ENCODE data around the gene RAB11A. TPM values are rescaled to one million over a fixed set of nuclear protein-coding genes. Genes with fewer than 3 reads are reported as not detected.

Gene RAB11A
- total RNA-seq, 1 experiment from 2014 or later, result 263 TPM

- H3K27ac ChIP-seq (ENCODE audit: low read length), result no peak overlapping the region
- no peaks in the 10 kb centered on the region for H3K27me3 ChIP-seq (ENCODE audit: control insufficient read depth, insufficient read depth, low read length)
- H3K9me3 ChIP-seq (ENCODE audit: control insufficient read depth, insufficient read depth, low read depth, low read length), result no peaks in the 10 kb centered on the region
- peaks cover 12% of the 10 kb centered on the region for H3K36me3 ChIP-seq (ENCODE audit: control insufficient read depth, insufficient read depth, low read length)
- TF ChIP-seq TCF7L2 (IDR thresholded peaks at IDR 0.05; ENCODE audit: low read depth, low read length), result no peak
- no peak for TF ChIP-seq CTCF (IDR thresholded peaks at IDR 0.05)
- TF ChIP-seq REST (IDR thresholded peaks at IDR 0.05; ENCODE audit: insufficient read depth in 1 of 2, low read depth in 2 of 2, low read length in 1 of 2), result no peak
- no peak for TF ChIP-seq SIN3A (IDR thresholded peaks at IDR 0.05; ENCODE audit: borderline replicate concordance, insufficient read depth, low read depth, low read length)
- no peak for TF ChIP-seq POLR2AphosphoS5 (IDR thresholded peaks at IDR 0.05; ENCODE audit: low read depth, low read length)
- BruUV-seq (replicated peaks), result no TSS peak
- ChIA-PET POLR2A (interaction anchor here (0.6 kb wide), 2 partner anchors 22 to 104 kb away, joined by 4 to 16 read pairs; no protein-coding TSS in a partner anchor), CTCF (no interaction called here)
- H3K4me3 ChIP-seq (ENCODE audit: low read depth in 2 of 2, low read length in 2 of 2), result no peak overlapping the region
- DNase-seq (ENCODE audit: low read depth, low spot score) (no peak), ATAC-seq (no peak)
- H3K4me1 ChIP-seq (ENCODE audit: control insufficient read depth, insufficient read depth, low read length), result no peaks in the 10 kb centered on the region
- intact Hi-C loops (cut with micrococcal nuclease; ENCODE audit: unreplicated experiment), result no loop called here
- in situ Hi-C loops (cut with HindIII; ENCODE audit: low pct_unique_long_range_greater_than_20kb, low sequenced_read_pairs), result no loop called here
These were observed 33.1 kb downstream of the RAB11A start for GRCh38 chr15:65902373-65902772.

GRCh38 chr15:65903296-65904073 is 34.2 kb downstream of the RAB11A start:
- TF ChIP-seq POLR2AphosphoS5 (IDR thresholded peaks at IDR 0.05; ENCODE audit: low read depth, low read length) (no peak), CTCF (IDR thresholded peaks at IDR 0.05) (no peak), TCF7L2 (IDR thresholded peaks at IDR 0.05; ENCODE audit: low read depth, low read length) (no peak), SIN3A (IDR thresholded peaks at IDR 0.05; ENCODE audit: borderline replicate concordance, insufficient read depth, low read depth, low read length) (no peak), REST (IDR thresholded peaks at IDR 0.05; ENCODE audit: insufficient read depth in 1 of 2, low read depth in 2 of 2, low read length in 1 of 2) (no peak)
- no peaks in the 10 kb centered on the region for H3K9me3 ChIP-seq (ENCODE audit: control insufficient read depth, insufficient read depth, low read depth, low read length)
- ATAC-seq (peak; percentile 70), DNase-seq (ENCODE audit: low read depth, low spot score) (no peak)
- H3K4me1 ChIP-seq (ENCODE audit: control insufficient read depth, insufficient read depth, low read length), result no peaks in the 10 kb centered on the region
- H3K27ac ChIP-seq (ENCODE audit: low read length), result no peak overlapping the region
- ChIA-PET POLR2A (no interaction called here), CTCF (interaction anchor here (0.5 kb wide), 1 partner anchor 47 kb away, joined by 8 read pairs; no protein-coding TSS in a partner anchor)
- no TSS peak for BruUV-seq (replicated peaks)
- intact Hi-C loops (cut with micrococcal nuclease; ENCODE audit: unreplicated experiment) (no loop called here), in situ Hi-C loops (cut with HindIII; ENCODE audit: low pct_unique_long_range_greater_than_20kb, low sequenced_read_pairs) (no loop called here)
- H3K4me3 ChIP-seq (ENCODE audit: low read depth in 2 of 2, low read length in 2 of 2), result no peak overlapping the region
- peaks cover 8% of the 10 kb centered on the region for H3K36me3 ChIP-seq (ENCODE audit: control insufficient read depth, insufficient read depth, low read length)
- H3K27me3 ChIP-seq (ENCODE audit: control insufficient read depth, insufficient read depth, low read length), result no peaks in the 10 kb centered on the region

Data from Panc1 (cell line).